ENCODE results near the gene PPP1R27. TPM values are rescaled to one million over a fixed set of nuclear protein-coding genes. Genes with fewer than 3 reads are reported as not detected.
A peak's percentile ranks its signal among the peaks of the same experiment; 100 is the strongest.

The PPP1R27 gene, protein sequence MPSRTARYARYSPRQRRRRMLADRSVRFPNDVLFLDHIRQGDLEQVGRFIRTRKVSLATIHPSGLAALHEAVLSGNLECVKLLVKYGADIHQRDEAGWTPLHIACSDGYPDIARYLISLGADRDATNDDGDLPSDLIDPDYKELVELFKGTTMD
- total RNA-seq = not detected in 2 replicates

DNA sequence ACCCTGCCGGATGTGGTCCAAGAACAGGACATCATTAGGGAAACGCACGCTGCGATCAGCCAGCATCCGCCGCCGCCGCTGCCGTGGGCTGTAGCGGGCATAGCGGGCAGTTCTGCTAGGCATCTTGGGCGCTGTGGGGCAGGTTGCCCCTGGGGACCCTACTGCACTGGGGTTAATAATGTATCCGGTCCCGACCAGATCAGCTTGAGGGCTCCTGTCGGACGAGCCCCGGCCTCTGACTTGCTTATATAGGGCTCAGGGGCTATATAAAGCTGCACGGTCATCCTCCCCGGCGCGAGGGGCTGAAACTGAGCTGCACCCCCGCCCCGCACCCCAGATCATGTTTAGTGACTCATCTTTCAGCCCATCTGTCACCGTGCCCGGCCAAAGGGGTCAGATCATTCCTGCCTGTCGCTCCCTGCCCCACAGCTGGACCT, at the start of gene PPP1R27:
Gene PPP1R27, minus strand, starts transcription at position 220 of the 437 bp plus-strand sequence. Its CDS starts 97 bp downstream, at position 123.
- Histone ChIP-seq H3K36me3 (ENCODE audit: insufficient read depth, low read length) (no peaks in the 10 kb centered on the region), H3K9me3 (ENCODE audit: low read depth, low read length) (no peaks in the 10 kb centered on the region), H3K4me2 (ENCODE audit: insufficient read depth, low read length) (peak within 1 kb of the TSS; percentile 83), H3K27me3 (ENCODE audit: insufficient read depth, low read length) (no peaks in the 10 kb centered on the region), H3K27ac (ENCODE audit: low read depth, low read length) (peak within 1 kb of the TSS; percentile 78), H4K20me1 (ENCODE audit: insufficient read depth, low read length) (peaks cover 10% of the 10 kb centered on the region), H2AFZ (ENCODE audit: low read length) (peak within 1 kb of the TSS; percentile 65), H3K4me3 (ENCODE audit: insufficient read depth, low read length) (peak within 1 kb of the TSS; percentile 84), H3K4me1 (ENCODE audit: insufficient read depth, low read length) (peaks cover 21% of the 10 kb centered on the region), H3K79me2 (ENCODE audit: insufficient read depth, low read length) (peaks cover 33% of the 10 kb centered on the region)
- no peak for DNase-seq (ENCODE audit: insufficient read length, low spot score, missing footprints)
- TF ChIP-seq, protein P1, sequence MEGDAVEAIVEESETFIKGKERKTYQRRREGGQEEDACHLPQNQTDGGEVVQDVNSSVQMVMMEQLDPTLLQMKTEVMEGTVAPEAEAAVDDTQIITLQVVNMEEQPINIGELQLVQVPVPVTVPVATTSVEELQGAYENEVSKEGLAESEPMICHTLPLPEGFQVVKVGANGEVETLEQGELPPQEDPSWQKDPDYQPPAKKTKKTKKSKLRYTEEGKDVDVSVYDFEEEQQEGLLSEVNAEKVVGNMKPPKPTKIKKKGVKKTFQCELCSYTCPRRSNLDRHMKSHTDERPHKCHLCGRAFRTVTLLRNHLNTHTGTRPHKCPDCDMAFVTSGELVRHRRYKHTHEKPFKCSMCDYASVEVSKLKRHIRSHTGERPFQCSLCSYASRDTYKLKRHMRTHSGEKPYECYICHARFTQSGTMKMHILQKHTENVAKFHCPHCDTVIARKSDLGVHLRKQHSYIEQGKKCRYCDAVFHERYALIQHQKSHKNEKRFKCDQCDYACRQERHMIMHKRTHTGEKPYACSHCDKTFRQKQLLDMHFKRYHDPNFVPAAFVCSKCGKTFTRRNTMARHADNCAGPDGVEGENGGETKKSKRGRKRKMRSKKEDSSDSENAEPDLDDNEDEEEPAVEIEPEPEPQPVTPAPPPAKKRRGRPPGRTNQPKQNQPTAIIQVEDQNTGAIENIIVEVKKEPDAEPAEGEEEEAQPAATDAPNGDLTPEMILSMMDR (IDR thresholded peaks at IDR 0.05; ENCODE audit: extremely low read depth, low read depth, low read length) = no peak

DNA sequence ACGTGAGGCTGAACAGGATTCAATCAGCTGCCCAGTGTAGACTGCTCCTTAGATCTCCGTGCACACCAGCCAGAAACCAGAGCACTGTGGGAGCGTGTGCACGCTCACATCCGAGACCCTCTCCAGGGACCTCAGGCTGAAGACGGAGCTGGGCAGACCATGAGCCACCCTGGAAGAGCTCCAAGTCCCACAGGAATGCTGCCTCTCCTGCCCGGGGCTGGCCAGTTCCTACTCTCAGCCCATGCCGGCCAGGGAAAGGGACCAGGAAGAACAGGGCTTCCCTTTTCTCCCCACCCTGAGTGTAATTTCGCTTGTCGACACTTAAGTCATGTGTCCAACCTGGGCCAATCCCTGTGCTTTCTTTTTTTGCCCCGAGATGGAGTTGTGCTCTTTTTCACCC, 49.7 kb upstream of the PPP1R27 start:
- H3K27me3 ChIP-seq (ENCODE audit: insufficient read depth, low read length) = no peaks in the 10 kb centered on the region
- peak overlapping the region; percentile 39 for H3K27ac ChIP-seq (ENCODE audit: low read depth, low read length)
- DNase-seq (ENCODE audit: insufficient read length, low spot score, missing footprints) = peak; percentile 97
- H3K79me2 ChIP-seq (ENCODE audit: insufficient read depth, low read length) = peaks cover 41% of the 10 kb centered on the region
- H2AFZ ChIP-seq (ENCODE audit: low read length) = no peak overlapping the region
- H3K4me1 ChIP-seq (ENCODE audit: insufficient read depth, low read length) = peaks cover 28% of the 10 kb centered on the region
- no peaks in the 10 kb centered on the region for H3K9me3 ChIP-seq (ENCODE audit: low read depth, low read length)
- peak overlapping the region; percentile 16 for H3K4me2 ChIP-seq (ENCODE audit: insufficient read depth, low read length)
- peaks cover 57% of the 10 kb centered on the region for H3K36me3 ChIP-seq (ENCODE audit: insufficient read depth, low read length)
- H4K20me1 ChIP-seq (ENCODE audit: insufficient read depth, low read length) = peaks cover 15% of the 10 kb centered on the region
- H3K4me3 ChIP-seq (ENCODE audit: insufficient read depth, low read length) = no peak overlapping the region
- TF ChIP-seq, protein P1 (IDR thresholded peaks at IDR 0.05; ENCODE audit: extremely low read depth, low read depth, low read length) = no peak

DNA sequence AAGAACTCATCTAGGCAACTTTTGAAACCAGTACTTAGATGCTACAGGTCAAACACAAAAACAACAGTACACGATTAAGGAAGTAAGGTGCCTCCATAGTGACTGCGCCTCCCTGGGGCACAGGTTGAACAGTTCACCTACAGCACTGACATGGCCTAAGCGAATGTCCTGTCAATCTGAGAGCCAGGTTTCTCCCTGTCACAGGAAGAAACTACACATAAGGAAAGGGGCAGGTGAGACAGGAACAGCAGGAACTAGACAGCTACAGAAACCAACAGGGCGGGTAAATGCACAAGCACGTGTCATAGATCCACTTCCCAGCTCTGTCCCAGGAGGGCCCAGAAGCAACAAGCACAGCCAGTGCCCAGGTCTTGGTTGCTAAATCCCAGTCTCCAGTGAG, 44.3 kb upstream of the PPP1R27 start:
- no peaks in the 10 kb centered on the region for H3K9me3 ChIP-seq (ENCODE audit: low read depth, low read length)
- no peaks in the 10 kb centered on the region for H4K20me1 ChIP-seq (ENCODE audit: insufficient read depth, low read length)
- H3K27me3 ChIP-seq (ENCODE audit: insufficient read depth, low read length) = no peaks in the 10 kb centered on the region
- H2AFZ ChIP-seq (ENCODE audit: low read length) = no peak overlapping the region
- TF ChIP-seq, protein P1 (IDR thresholded peaks at IDR 0.05; ENCODE audit: extremely low read depth, low read depth, low read length) = no peak
- H3K27ac ChIP-seq (ENCODE audit: low read depth, low read length) = no peak overlapping the region
- peaks cover 41% of the 10 kb centered on the region for H3K36me3 ChIP-seq (ENCODE audit: insufficient read depth, low read length)
- H3K4me3 ChIP-seq (ENCODE audit: insufficient read depth, low read length) = no peak overlapping the region
- peaks cover 7% of the 10 kb centered on the region for H3K79me2 ChIP-seq (ENCODE audit: insufficient read depth, low read length)
- DNase-seq (ENCODE audit: insufficient read length, low spot score, missing footprints) = peak; percentile 50
- H3K4me1 ChIP-seq (ENCODE audit: insufficient read depth, low read length) = peaks cover under 1% of the 10 kb centered on the region
- no peak overlapping the region for H3K4me2 ChIP-seq (ENCODE audit: insufficient read depth, low read length)

DNA sequence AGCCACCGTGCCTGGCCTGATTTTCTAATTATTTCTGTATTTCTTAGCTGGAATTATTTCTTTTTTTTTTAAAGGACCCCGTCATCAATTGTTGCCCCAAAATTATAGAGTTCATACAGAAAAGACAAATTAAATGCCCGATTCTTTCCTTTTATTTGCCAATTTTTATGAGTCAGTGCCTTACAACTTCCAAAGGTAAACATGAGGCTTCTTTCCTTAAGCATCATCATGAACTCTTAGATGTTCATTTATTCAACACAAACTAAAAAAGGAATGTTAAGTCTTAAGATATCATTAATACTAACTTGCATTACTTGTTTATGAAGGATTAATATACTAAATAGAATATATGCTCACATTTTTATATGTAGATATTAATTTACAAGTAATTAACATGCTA, 43.4 kb upstream of the PPP1R27 start:
- DNase-seq (ENCODE audit: insufficient read length, low spot score, missing footprints) = peak; percentile 26
- Histone ChIP-seq H3K79me2 (ENCODE audit: insufficient read depth, low read length) (peaks cover 7% of the 10 kb centered on the region), H3K9me3 (ENCODE audit: low read depth, low read length) (no peaks in the 10 kb centered on the region), H2AFZ (ENCODE audit: low read length) (no peak overlapping the region), H3K27me3 (ENCODE audit: insufficient read depth, low read length) (no peaks in the 10 kb centered on the region), H4K20me1 (ENCODE audit: insufficient read depth, low read length) (no peaks in the 10 kb centered on the region), H3K27ac (ENCODE audit: low read depth, low read length) (no peak overlapping the region), H3K4me2 (ENCODE audit: insufficient read depth, low read length) (no peak overlapping the region), H3K36me3 (ENCODE audit: insufficient read depth, low read length) (peaks cover 41% of the 10 kb centered on the region), H3K4me3 (ENCODE audit: insufficient read depth, low read length) (no peak overlapping the region), H3K4me1 (ENCODE audit: insufficient read depth, low read length) (no peaks in the 10 kb centered on the region)
- TF ChIP-seq, protein P1 (IDR thresholded peaks at IDR 0.05; ENCODE audit: extremely low read depth, low read depth, low read length) = no peak

Data from osteoblast (primary cell).